Activated CD8-positive, alpha-beta memory T cell treated with anti-CD3 and anti-CD28 coated beads, Interleukin-2, amount 50 U/mL, for 24 hours (primary cell): ENCODE data around the gene KRT83.
"Not testable (repeated sequence)": the region's sequence is repeated elsewhere in the genome, so short reads cannot be mapped to it uniquely, and the experiment has no call there.

Experiments
- DNase-seq: peaks from one replicate; pipeline ENCODE4 v3.0.0-alpha.2; 2020; ENCODE audit errors: extremely low read depth

The KRT83 gene

GRCh38 chr12:52308806-52309425 is 12.3 kb downstream of the KRT83 start:
- DNase-seq = no peak

GRCh38 chr12:52307836-52308805 is 13.1 kb downstream of the KRT83 start:
- no peak for DNase-seq

- DNase-seq = no peak
Observed at GRCh38 chr12:52306731-52307130, 14.5 kb downstream of the KRT83 start.

- DNase-seq = no peak
Observed at GRCh38 chr12:52305921-52306705, 15.1 kb downstream of the KRT83 start.

GRCh38 chr12:52304941-52305411 is 16.2 kb downstream of the KRT83 start:
- not testable (repeated sequence) for DNase-seq

- not testable (repeated sequence) for DNase-seq
Observed at GRCh38 chr12:52302242-52302914, 18.8 kb downstream of the KRT83 start.

- DNase-seq = not testable (repeated sequence)
Observed at GRCh38 chr12:52301721-52302120, 19.5 kb downstream of the KRT83 start.

- no peak for DNase-seq
Observed at GRCh38 chr12:52300796-52301691, 20.2 kb downstream of the KRT83 start.

GRCh38 chr12:52298677-52299190 is 22.5 kb downstream of the KRT83 start:
- no peak for DNase-seq

- DNase-seq = no peak
Observed at GRCh38 chr12:52296572-52297215, 24.5 kb downstream of the KRT83 start.

- DNase-seq = no peak
Observed at GRCh38 chr12:52295663-52296062, 25.5 kb downstream of the KRT83 start.

- DNase-seq = no peak
Observed at GRCh38 chr12:52294803-52295202, 26.4 kb downstream of the KRT83 start.

- no peak for DNase-seq
Observed at GRCh38 chr12:52293926-52294325, 27.3 kb downstream of the KRT83 start.

- no peak for DNase-seq
Observed at GRCh38 chr12:52291267-52291935, 29.8 kb downstream of the KRT83 start, which contains the start of gene KRT81. Gene KRT81 (minus strand): TSS chr12:52291534. CDS start chr12:52291465, 69 bp downstream.

- not testable (repeated sequence) for DNase-seq
Observed at GRCh38 chr12:52290483-52291134, 30.6 kb downstream of the KRT83 start.

- DNase-seq = not testable (repeated sequence)
Observed at GRCh38 chr12:52287816-52288805, 33.1 kb downstream of the KRT83 start.
